NCI-H2196 treated with DMSO at 0.1 percent for 48 hours (cell line): ENCODE measurements around the gene AMOTL1.
"Not testable (repeated sequence)": the region's sequence is repeated elsewhere in the genome, so short reads cannot be mapped to it uniquely, and the experiment has no call there.

Experiments
- DNase-seq: peaks from one replicate; lab custom pipeline; 2025; ENCODE audit not compliant: unreplicated experiment; lab: John Stamatoyannopoulos, UW

Gene AMOTL1

DNA sequence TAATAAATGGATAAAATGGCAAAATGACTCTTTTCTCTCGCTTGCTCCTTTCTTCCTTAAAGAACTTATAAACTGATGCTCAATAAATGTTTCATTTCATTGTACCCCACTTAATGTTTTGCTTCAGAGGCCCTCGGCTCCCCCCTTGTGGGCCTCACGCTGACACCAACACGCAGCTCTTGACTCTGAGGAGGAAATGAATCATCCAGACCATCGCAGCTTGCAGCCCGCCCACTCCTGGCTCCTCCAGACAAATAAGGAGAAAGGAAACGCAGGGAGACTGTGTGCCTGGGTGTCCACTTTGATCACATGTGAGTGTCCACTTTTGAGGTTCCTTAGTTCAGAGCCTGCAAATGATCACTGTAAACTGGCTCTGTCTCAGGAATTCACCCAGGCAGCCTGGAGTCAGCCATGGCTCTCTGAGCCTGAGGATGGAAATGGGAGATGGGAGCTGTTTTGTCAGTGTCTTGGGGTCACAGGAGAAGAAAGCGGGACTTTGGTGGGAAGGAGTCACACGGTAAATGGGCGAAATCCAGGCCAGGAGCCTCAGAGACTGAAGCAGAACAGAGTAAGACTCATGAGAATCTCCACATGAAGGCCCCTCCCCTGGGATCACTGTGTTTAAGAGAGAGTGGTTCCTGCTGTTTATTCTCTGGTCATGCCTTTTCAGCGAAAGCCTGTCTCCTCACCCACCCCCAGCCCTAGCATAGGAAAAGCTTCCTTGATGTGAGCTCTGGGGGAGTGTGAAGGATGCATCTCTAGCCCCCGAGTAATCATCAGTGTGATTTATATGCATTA is 108.7 kb downstream of the AMOTL1 start:
- DNase-seq = no peak

GRCh38 chr11:94877443-94878200 is 109.5 kb downstream of the AMOTL1 start:
- DNase-seq = no peak

GRCh38 chr11:94879006-94879405 is 110.8 kb downstream of the AMOTL1 start:
- no peak for DNase-seq

GRCh38 chr11:94880216-94880615 is 112.1 kb downstream of the AMOTL1 start:
- no peak for DNase-seq

GRCh38 chr11:94882931-94883330 is 114.8 kb downstream of the AMOTL1 start:
- DNase-seq = no peak

- no peak for DNase-seq
Measured at GRCh38 chr11:94883878-94884277, 115.7 kb downstream of the AMOTL1 start.

DNA sequence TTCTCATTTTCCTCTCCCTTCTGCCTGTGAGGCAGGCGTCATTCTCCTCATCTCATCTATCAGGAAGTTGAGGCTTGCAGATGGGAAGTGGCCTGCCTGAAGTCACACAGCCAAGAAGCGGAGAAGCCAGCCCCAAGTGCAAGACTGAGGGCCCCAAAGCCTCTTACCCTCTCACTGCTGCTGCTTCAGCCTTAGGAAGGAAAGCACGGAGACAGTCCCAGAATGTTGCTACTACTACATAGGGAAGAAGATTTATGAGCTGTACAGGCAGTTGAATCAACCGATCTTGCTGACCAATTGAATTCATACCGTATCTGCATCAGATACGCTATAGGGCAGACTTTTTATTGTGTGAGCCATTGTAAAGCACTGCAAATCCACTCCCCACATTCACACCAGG is 116.2 kb downstream of the AMOTL1 start:
- DNase-seq = no peak

- DNase-seq = peak; percentile 79
Measured at GRCh38 chr11:94885133-94885532, 117.0 kb downstream of the AMOTL1 start.

- DNase-seq = no peak
Measured at GRCh38 chr11:94885581-94885980, 117.4 kb downstream of the AMOTL1 start.

GRCh38 chr11:94888204-94888603 is 120.0 kb downstream of the AMOTL1 start:
- no peak for DNase-seq

- DNase-seq = no peak
Measured at GRCh38 chr11:94895451-94895850, 127.3 kb downstream of the AMOTL1 start.

- no peak for DNase-seq
Measured at GRCh38 chr11:94895971-94896370, 127.8 kb downstream of the AMOTL1 start.

DNA sequence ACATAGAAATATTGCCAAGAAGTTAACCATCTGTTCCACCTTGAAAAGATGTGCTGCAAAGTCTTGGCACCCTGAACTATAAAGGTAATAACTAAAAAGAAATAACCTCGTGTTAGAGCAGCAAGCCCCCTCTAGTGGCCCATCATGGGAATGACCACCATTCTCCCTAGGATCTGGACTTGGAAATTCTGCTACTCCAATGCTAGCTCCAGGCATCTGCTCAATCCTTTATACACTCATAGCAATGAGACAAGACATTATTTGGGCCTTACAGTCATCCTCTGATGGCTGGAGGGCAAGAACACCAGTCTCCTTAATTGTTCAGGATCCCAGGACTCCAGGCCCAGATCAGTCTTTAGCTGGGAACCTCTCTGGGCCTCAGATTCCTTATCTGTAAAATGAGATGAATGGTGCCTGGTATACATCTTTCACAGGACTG is 129.2 kb downstream of the AMOTL1 start:
- peak; percentile 33 for DNase-seq

GRCh38 chr11:94907226-94907625 is 139.1 kb downstream of the AMOTL1 start:
- no peak for DNase-seq

DNA sequence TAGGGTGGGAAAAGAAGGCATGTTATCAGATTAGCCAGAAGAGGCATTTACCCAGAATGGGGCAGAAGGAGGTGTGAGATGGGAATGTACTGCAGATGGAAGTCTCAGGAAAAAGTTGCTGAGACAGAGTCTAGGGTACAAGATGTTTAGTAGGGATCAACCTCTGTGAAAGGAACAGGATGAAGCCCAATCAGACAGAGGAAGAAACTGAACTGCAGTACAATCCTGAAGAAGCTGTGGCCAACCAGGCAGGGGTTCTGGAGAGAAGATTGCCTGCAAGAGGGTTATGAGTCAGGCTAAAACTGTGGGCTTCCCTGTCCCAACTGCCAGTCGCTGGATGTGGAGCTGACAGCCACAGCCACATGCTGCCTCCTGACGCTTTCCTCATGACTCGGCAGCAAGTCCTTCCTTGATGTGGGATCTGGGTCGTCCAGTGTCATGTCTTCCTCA is 141.2 kb downstream of the AMOTL1 start:
- DNase-seq = no peak

DNA sequence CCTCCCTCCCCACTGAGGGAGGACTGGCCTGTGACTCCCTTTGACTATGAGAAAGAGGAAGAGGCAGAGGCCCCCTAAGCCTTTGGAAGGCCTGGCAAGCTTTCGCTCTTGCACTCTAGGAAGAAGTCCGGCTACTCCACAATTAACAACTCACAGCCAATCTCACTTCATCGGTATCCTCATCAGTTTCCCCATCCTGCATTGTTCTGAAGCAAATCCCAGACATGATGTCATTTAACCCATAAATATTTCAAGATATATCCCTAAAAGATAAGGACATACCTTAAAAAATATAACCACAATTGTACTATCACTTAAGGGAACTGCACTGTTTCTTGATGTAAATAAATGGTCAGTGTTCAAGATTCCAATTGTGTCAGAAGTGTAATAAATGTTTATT is 142.1 kb downstream of the AMOTL1 start:
- DNase-seq = no peak

DNA sequence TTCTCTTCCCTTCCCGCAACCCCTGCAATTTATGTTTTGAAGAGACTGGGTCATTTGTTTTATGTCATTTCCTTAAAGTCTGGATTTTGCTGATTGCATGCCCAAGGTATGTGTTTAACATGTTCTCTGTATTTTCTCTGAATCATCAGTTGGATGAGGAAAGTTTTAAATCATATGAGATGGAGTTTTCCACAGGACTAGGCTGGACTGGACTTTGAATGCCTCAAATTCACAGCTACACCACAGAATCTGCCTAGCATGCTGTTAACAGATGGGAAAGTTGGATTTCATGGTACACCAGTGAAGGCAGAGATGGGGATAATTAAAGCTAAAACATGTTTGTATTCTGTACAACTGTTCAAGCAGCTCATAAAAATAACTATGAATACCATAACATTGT is 142.6 kb downstream of the AMOTL1 start:
- DNase-seq = no peak

- DNase-seq = no peak
Measured at GRCh38 chr11:94912806-94913205, 144.7 kb downstream of the AMOTL1 start.

DNA sequence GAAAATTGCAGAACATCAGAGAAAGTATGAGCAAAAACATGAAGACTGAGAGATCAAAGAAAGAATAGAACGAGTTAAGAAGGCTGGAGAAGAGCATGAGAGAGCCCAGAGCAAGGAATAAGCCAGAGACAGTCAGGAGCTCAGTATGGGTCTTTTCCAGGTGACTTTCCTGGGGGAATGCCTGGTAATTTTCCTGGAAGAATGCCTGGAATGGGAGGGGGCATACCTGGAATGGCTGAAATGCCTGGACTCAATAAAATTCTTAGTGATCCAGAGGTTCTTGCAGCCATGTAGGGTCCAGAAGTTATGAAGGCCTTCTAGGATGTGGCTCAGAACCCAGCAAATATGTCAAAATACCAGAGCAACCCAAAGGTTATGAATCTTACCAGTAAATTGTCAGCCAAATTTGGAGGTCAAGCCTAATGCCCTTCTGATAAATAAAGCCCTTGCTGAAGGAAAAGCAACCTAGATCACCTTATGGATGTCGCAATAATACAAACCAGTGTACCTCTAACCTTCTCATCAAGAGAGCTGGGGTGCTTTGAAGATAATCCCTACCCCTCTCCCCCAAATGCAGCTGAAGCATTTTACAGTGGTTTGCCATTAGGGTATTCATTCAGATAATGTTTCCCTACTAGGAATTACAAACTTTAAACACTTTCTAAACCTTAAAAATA is 145.7 kb downstream of the AMOTL1 start:
- not testable (repeated sequence) for DNase-seq

- no peak for DNase-seq
Measured at GRCh38 chr11:94920311-94920710, 152.2 kb downstream of the AMOTL1 start.

- no peak for DNase-seq
Measured at GRCh38 chr11:94922321-94923003, 154.3 kb downstream of the AMOTL1 start.
